ENCODE results near the gene CD72. TPM values are rescaled to one million over a fixed set of nuclear protein-coding genes. Genes with fewer than 3 reads are reported as not detected.
"Not testable (repeated sequence)": the region's sequence is repeated elsewhere in the genome, so short reads cannot be mapped to it uniquely, and the experiment has no call there.

CD72 gene
- total RNA-seq, 2 experiments from 2014 or later: 67.6 to 91.4 TPM

DNA sequence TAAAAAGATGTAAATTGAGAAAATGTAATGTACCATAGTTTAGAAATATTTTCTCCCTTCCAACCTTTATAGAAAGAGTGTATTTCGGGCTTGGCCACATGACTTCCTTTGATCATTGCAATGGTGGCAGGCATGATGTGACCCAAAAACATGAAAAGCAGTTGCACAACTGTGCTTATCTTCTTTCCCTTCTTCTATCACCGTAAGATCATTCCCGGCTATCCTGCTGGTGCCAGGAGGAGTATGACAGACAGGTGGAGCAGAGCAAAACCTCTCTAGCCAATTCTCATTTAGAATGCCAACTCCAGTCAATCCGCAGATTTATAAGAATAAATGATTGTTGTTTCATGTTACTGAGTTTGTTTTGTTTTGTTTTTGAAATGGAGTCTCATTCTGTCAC, 23.7 kb downstream of the CD72 start:
- no peaks in the 10 kb centered on the region for H3K79me2 ChIP-seq (ENCODE audit: insufficient read depth, low read depth, low read length)
- CTCF ChIA-PET (ENCODE audit: unreplicated experiment): no interaction called here
- H3K36me3 ChIP-seq (ENCODE audit: insufficient read depth, low read length): no peaks in the 10 kb centered on the region
- DNase-seq (ENCODE audit: low spot score): no peak
- TF ChIP-seq, protein P1, sequence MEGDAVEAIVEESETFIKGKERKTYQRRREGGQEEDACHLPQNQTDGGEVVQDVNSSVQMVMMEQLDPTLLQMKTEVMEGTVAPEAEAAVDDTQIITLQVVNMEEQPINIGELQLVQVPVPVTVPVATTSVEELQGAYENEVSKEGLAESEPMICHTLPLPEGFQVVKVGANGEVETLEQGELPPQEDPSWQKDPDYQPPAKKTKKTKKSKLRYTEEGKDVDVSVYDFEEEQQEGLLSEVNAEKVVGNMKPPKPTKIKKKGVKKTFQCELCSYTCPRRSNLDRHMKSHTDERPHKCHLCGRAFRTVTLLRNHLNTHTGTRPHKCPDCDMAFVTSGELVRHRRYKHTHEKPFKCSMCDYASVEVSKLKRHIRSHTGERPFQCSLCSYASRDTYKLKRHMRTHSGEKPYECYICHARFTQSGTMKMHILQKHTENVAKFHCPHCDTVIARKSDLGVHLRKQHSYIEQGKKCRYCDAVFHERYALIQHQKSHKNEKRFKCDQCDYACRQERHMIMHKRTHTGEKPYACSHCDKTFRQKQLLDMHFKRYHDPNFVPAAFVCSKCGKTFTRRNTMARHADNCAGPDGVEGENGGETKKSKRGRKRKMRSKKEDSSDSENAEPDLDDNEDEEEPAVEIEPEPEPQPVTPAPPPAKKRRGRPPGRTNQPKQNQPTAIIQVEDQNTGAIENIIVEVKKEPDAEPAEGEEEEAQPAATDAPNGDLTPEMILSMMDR (conservative IDR thresholded peaks at IDR 0.05; ENCODE audit: low read length): no peak
- no peak for TF ChIP-seq EZH2phosphoT487 (IDR thresholded peaks at IDR 0.05; ENCODE audit: borderline replicate concordance, low read depth, low read length)
- H3K4me1 ChIP-seq (ENCODE audit: insufficient read depth, low read length, poor library complexity, severe bottlenecking): peaks cover 11% of the 10 kb centered on the region
- no peak overlapping the region for H3K4me3 ChIP-seq (ENCODE audit: low read depth, low read length, poor library complexity, severe bottlenecking)
- POLR2A ChIA-PET: no interaction called here
- BruUV-seq (replicated peaks): no TSS peak
- intact Hi-C loops (cut with micrococcal nuclease; ENCODE audit: unreplicated experiment): loop anchor here (10.0 kb wide), 1 partner anchor 90 kb away; no protein-coding TSS in a partner anchor
- no peak overlapping the region for H3K27ac ChIP-seq (ENCODE audit: low read depth, low read length, poor library complexity, severe bottlenecking)
- no peak overlapping the region for H2AFZ ChIP-seq (ENCODE audit: low read length)
- no peaks in the 10 kb centered on the region for H3K9me2 ChIP-seq (ENCODE audit: insufficient read depth, low read length)
- H3K9me3 ChIP-seq (ENCODE audit: low read length): peaks cover 22% of the 10 kb centered on the region
- no peaks in the 10 kb centered on the region for H4K20me1 ChIP-seq (ENCODE audit: insufficient read depth, low read length)
- H3K4me2 ChIP-seq (ENCODE audit: low read length): no peak overlapping the region

DNA sequence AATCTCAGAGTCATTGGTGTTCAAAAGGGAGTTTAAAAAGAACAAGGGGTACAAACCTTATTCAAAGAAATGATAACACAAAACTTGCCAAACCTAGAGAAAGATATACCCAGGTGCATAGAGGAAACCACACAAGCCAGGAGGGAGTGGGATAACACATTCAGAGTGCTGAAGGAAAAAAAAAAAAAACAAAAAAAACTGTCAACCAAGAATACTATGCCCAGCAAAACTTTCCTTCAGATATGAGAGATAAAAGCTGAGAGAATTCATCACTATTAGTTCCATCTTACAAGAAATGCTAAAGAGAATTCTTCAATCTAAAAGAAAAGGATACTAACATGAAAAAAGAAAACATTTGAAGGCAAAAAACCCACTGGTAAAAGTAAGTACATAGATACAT, 24.6 kb downstream of the CD72 start:
- H3K79me2 ChIP-seq (ENCODE audit: insufficient read depth, low read depth, low read length): no peaks in the 10 kb centered on the region
- H3K36me3 ChIP-seq (ENCODE audit: insufficient read depth, low read length): no peaks in the 10 kb centered on the region
- no peak overlapping the region for H2AFZ ChIP-seq (ENCODE audit: low read length)
- no peak overlapping the region for H3K4me3 ChIP-seq (ENCODE audit: low read depth, low read length, poor library complexity, severe bottlenecking)
- peaks cover 21% of the 10 kb centered on the region for H3K9me3 ChIP-seq (ENCODE audit: low read length)
- POLR2A ChIA-PET: interaction anchor here (1.2 kb wide), 1 partner anchor 221 kb away, joined by 3 read pairs; no protein-coding TSS in a partner anchor
- CTCF ChIA-PET (ENCODE audit: unreplicated experiment): no interaction called here
- H4K20me1 ChIP-seq (ENCODE audit: insufficient read depth, low read length): no peaks in the 10 kb centered on the region
- no TSS peak for BruUV-seq (replicated peaks)
- no peak overlapping the region for H3K27ac ChIP-seq (ENCODE audit: low read depth, low read length, poor library complexity, severe bottlenecking)
- no peaks in the 10 kb centered on the region for H3K9me2 ChIP-seq (ENCODE audit: insufficient read depth, low read length)
- intact Hi-C loops (cut with micrococcal nuclease; ENCODE audit: unreplicated experiment): loop anchor here (10.0 kb wide), 1 partner anchor 89 kb away; no protein-coding TSS in a partner anchor
- peaks cover 3% of the 10 kb centered on the region for H3K4me1 ChIP-seq (ENCODE audit: insufficient read depth, low read length, poor library complexity, severe bottlenecking)
- no peak for TF ChIP-seq EZH2phosphoT487 (IDR thresholded peaks at IDR 0.05; ENCODE audit: borderline replicate concordance, low read depth, low read length)
- TF ChIP-seq, protein P1 (conservative IDR thresholded peaks at IDR 0.05; ENCODE audit: low read length): no peak
- H3K4me2 ChIP-seq (ENCODE audit: low read length): no peak overlapping the region
- DNase-seq (ENCODE audit: low spot score): no peak

DNA sequence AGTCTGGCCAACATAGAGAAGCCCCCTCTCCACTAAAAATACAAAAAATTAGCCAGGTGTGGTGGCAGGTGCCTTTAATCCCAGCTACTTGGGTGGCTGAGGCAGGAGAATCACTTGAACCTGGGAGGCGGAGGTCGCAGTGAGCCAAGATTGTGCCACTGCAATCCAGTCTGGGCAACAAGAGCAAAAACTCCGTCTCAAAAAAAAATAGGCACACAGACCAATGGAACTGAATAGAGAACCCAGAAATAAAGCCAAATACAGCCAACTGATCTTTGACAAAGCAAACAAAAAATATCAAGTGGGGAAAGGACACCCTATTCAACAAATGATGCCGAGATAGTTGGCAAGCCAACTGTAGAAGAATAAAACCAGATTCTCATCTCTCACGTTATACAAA, 29.7 kb downstream of the CD72 start:
- H3K4me2 ChIP-seq (ENCODE audit: low read length); CTCF ChIA-PET (ENCODE audit: unreplicated experiment); BruUV-seq (replicated peaks); H3K4me3 ChIP-seq (ENCODE audit: low read depth, low read length, poor library complexity, severe bottlenecking); H3K4me1 ChIP-seq (ENCODE audit: insufficient read depth, low read length, poor library complexity, severe bottlenecking); intact Hi-C loops (cut with micrococcal nuclease; ENCODE audit: unreplicated experiment); H3K27ac ChIP-seq (ENCODE audit: low read depth, low read length, poor library complexity, severe bottlenecking); H3K9me2 ChIP-seq (ENCODE audit: insufficient read depth, low read length); H2AFZ ChIP-seq (ENCODE audit: low read length); DNase-seq (ENCODE audit: low spot score); H3K36me3 ChIP-seq (ENCODE audit: insufficient read depth, low read length); H4K20me1 ChIP-seq (ENCODE audit: insufficient read depth, low read length); H3K79me2 ChIP-seq (ENCODE audit: insufficient read depth, low read depth, low read length): not testable (repeated sequence)
- POLR2A ChIA-PET: interaction anchor here (0.7 kb wide), 1 partner anchor 18 kb away, joined by 3 read pairs; no protein-coding TSS in a partner anchor
- peaks cover 12% of the 10 kb centered on the region for H3K9me3 ChIP-seq (ENCODE audit: low read length)

DNA sequence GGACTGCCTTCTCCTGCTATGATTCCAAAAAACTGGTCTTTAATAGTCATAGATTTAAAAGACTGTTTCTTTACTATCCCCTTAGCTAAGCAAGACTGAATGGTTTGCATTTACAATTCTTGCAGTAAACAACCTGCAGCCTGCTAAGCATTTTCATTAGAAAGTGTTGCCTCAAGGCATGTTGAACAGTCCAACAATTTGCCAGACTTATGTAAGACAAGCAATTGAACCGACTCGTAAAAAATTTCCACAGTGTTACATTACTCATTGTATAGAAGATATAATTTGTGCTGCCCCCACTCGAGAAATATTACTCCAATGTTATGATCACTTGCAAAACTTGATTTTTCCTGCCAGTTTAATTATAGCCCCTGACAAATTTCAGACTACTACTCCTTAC, 33.5 kb downstream of the CD72 start:
- H3K4me2 ChIP-seq (ENCODE audit: low read length); H4K20me1 ChIP-seq (ENCODE audit: insufficient read depth, low read length); H3K79me2 ChIP-seq (ENCODE audit: insufficient read depth, low read depth, low read length); H3K9me3 ChIP-seq (ENCODE audit: low read length); H3K4me1 ChIP-seq (ENCODE audit: insufficient read depth, low read length, poor library complexity, severe bottlenecking); intact Hi-C loops (cut with micrococcal nuclease; ENCODE audit: unreplicated experiment); H3K4me3 ChIP-seq (ENCODE audit: low read depth, low read length, poor library complexity, severe bottlenecking); H3K36me3 ChIP-seq (ENCODE audit: insufficient read depth, low read length); H2AFZ ChIP-seq (ENCODE audit: low read length); BruUV-seq (replicated peaks); H3K9me2 ChIP-seq (ENCODE audit: insufficient read depth, low read length); H3K27ac ChIP-seq (ENCODE audit: low read depth, low read length, poor library complexity, severe bottlenecking); POLR2A ChIA-PET; DNase-seq (ENCODE audit: low spot score): not testable (repeated sequence)
- CTCF ChIA-PET (ENCODE audit: unreplicated experiment): interaction anchor here (0.6 kb wide), 1 partner anchor 27 kb away, joined by 3 read pairs; no protein-coding TSS in a partner anchor

DNA sequence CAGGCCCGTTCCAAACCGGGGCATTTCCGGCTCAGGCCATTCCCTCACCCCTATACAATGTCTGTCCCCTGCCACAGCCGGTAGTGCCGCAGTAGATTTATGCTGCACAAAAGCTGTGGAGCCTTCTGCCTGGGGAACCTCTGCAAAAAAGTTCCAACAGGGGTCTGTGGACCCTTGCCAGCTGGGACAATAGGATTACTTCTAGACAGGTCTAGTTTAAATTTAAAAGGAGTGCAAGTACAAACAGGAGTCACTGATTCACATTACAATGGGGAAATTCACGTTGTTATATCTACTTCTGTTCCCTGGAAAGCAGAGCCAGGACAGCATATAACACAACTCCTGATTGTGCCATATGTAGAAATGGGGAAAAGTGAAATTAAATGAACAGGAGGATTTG, 34.7 kb downstream of the CD72 start:
- H3K4me3 ChIP-seq (ENCODE audit: low read depth, low read length, poor library complexity, severe bottlenecking); BruUV-seq (replicated peaks): not testable (repeated sequence)

More for the DNA sequence above, 34.7 kb downstream of the CD72 start:
- H3K27ac ChIP-seq (ENCODE audit: low read depth, low read length, poor library complexity, severe bottlenecking); H2AFZ ChIP-seq (ENCODE audit: low read length); DNase-seq (ENCODE audit: low spot score); H3K9me3 ChIP-seq (ENCODE audit: low read length); H3K9me2 ChIP-seq (ENCODE audit: insufficient read depth, low read length); H3K4me2 ChIP-seq (ENCODE audit: low read length); H3K36me3 ChIP-seq (ENCODE audit: insufficient read depth, low read length); H3K79me2 ChIP-seq (ENCODE audit: insufficient read depth, low read depth, low read length); CTCF ChIA-PET (ENCODE audit: unreplicated experiment); intact Hi-C loops (cut with micrococcal nuclease; ENCODE audit: unreplicated experiment); H4K20me1 ChIP-seq (ENCODE audit: insufficient read depth, low read length); H3K4me1 ChIP-seq (ENCODE audit: insufficient read depth, low read length, poor library complexity, severe bottlenecking): not testable (repeated sequence)
- POLR2A ChIA-PET: interaction anchor here (0.7 kb wide), 1 partner anchor 451 kb away, joined by 4 read pairs; no protein-coding TSS in a partner anchor
